ENCODE measurements around the gene MIGA1. TPM values are rescaled to one million over a fixed set of nuclear protein-coding genes. Genes with fewer than 3 reads are reported as not detected.

MIGA1 gene
- total and polyA plus RNA-seq, 10 of the 15 experiments (the other 5 are each of a cell fraction or from before 2014, with no cell fraction given): 1.3 to 7.2 (median 4.2) TPM

DNA sequence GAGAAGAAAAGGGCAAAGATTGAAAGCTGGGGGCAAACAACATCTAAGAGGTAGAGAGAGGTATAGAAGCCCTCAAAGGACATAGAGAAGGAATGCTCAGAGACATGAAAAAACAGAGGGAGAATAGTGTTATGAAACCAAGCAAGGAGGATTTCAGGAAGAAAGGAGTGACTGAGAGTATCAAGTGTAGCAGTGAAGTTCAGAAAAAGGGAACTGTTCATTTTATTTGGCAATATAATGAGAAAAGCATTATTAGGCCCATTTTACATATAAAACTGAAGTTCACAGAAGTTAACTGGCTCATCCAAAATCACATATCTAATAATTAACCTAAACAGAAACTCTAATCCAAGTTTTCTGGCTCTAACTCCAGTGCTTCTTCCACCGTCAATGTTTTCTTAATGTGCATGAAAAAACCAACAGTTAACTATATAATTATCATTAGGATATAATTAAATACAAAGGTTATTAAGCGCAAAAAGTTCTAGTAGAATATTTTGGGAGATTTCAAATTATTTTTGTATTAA is 126.6 kb downstream of the MIGA1 start:
- Histone ChIP-seq H3K9ac (ENCODE audit: control insufficient read depth, insufficient read depth, low read length) (no peak overlapping the region), H3K4me1 (ENCODE audit: control insufficient read depth, insufficient read depth, low read length) (no peaks in the 10 kb centered on the region), H3K27ac (ENCODE audit: control insufficient read depth, insufficient read depth) (no peak overlapping the region), H3K27me3 (replicated peaks in 1 of 2; ENCODE audit: control insufficient read depth in 2 of 2, insufficient read depth in 2 of 2, low read length in 1 of 2) (no peaks in the 10 kb centered on the region), H3K4me2 (ENCODE audit: control insufficient read depth, insufficient read depth) (no peak overlapping the region), H3K9me3 (replicated peaks; ENCODE audit: control insufficient read depth, insufficient read depth, low read length) (no peaks in the 10 kb centered on the region), H3K4me3 (no peak overlapping the region), H3K79me2 (ENCODE audit: control insufficient read depth, insufficient read depth, low read length) (no peaks in the 10 kb centered on the region), H3K36me3 (ENCODE audit: control insufficient read depth in 2 of 2, insufficient read depth in 2 of 2, low read length in 1 of 2) (no peaks in the 10 kb centered on the region), H4K20me1 (ENCODE audit: control insufficient read depth, insufficient read depth) (no peaks in the 10 kb centered on the region), H2AFZ (ENCODE audit: control insufficient read depth, low read depth, low read length) (no peak overlapping the region)
- DNase-seq (ENCODE audit: low read depth, low spot score) (no peak), ATAC-seq (no peak), FAIRE-seq (no peak)
- RAD21 ChIA-PET (ENCODE audit: unreplicated experiment): no interaction called here
- no peak for TF ChIP-seq TARDBP (IDR thresholded peaks at IDR 0.05; ENCODE audit: borderline replicate concordance)
- TF ChIP-seq DPF2 (IDR thresholded peaks at IDR 0.05): no peak
- no peak for TF ChIP-seq HDGF (IDR thresholded peaks at IDR 0.05)
- TF ChIP-seq PAX8 (IDR thresholded peaks at IDR 0.05): no peak
- no peak for TF ChIP-seq CREM (IDR thresholded peaks at IDR 0.05; ENCODE audit: low read depth)
- TF ChIP-seq NBN (IDR thresholded peaks at IDR 0.05): no peak
- no peak for TF ChIP-seq FOXK2 (IDR thresholded peaks at IDR 0.05)
- CTCF ChIA-PET: interaction anchor here (0.6 to 1.5 kb wide), 2 partner anchors 208 to 571 kb away, joined by 4 to 6 read pairs; no protein-coding TSS in a partner anchor
- 64% methylated on average over 2 of the region's 2 CpGs for WGBS (ENCODE audit: insufficient coverage, insufficient replicate concordance, low lambda C conversion rate, missing lambda C conversion rate)
- in situ Hi-C loops (cut with MboI): loop anchor here (10.0 kb wide), 1 partner anchor 761 kb away; no protein-coding TSS in a partner anchor
- SMC1A ChIA-PET (ENCODE audit: uncharacterized antibody, unreplicated experiment): no interaction called here
- intact Hi-C loops (cut with micrococcal nuclease; ENCODE audit: unreplicated experiment): loop anchor here (10.0 kb wide), 2 partner anchors 361 to 761 kb away; no protein-coding TSS in a partner anchor
- BruUV-seq (replicated peaks): no TSS peak
- POLR2A ChIA-PET: no interaction called here

DNA sequence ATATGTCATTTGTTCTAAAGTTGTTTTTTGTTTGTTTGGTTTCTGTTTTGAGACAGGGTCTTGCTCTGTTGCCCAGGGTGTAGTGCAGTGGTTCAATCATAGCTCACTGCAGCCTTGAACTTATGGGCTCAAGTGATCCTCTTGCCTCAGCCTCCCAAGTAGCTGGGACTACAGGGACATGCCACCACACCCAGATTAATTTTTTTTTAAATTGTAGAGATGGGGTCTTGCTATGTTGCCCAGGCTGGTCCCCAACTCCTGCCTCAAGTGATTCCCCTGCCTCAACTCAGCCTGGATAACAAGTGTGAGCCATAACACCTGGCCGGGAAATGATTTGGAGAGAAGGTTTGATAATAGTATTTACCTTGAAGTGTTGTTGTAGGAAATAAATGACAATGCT is 127.2 kb downstream of the MIGA1 start:
- no peaks in the 10 kb centered on the region for H3K36me3 ChIP-seq (ENCODE audit: control insufficient read depth in 2 of 2, insufficient read depth in 2 of 2, low read length in 1 of 2)
- no peaks in the 10 kb centered on the region for H3K4me1 ChIP-seq (ENCODE audit: control insufficient read depth, insufficient read depth, low read length)
- no peaks in the 10 kb centered on the region for H3K79me2 ChIP-seq (ENCODE audit: control insufficient read depth, insufficient read depth, low read length)
- ChIA-PET POLR2A (no interaction called here), RAD21 (ENCODE audit: unreplicated experiment) (no interaction called here), CTCF (no interaction called here), SMC1A (ENCODE audit: uncharacterized antibody, unreplicated experiment) (no interaction called here)
- H4K20me1 ChIP-seq (ENCODE audit: control insufficient read depth, insufficient read depth): no peaks in the 10 kb centered on the region
- no peak overlapping the region for H3K9ac ChIP-seq (ENCODE audit: control insufficient read depth, insufficient read depth, low read length)
- TF ChIP-seq FOXM1 (IDR thresholded peaks at IDR 0.05; ENCODE audit: low read depth, low read length) (no peak), HDAC2 (IDR thresholded peaks at IDR 0.05) (no peak), RUNX3 (IDR thresholded peaks at IDR 0.05; ENCODE audit: low read length) (no peak), RELA (IDR thresholded peaks at IDR 0.05; ENCODE audit: borderline replicate concordance, partially characterized antibody) (no peak)
- TF ChIP-seq, protein P1, sequence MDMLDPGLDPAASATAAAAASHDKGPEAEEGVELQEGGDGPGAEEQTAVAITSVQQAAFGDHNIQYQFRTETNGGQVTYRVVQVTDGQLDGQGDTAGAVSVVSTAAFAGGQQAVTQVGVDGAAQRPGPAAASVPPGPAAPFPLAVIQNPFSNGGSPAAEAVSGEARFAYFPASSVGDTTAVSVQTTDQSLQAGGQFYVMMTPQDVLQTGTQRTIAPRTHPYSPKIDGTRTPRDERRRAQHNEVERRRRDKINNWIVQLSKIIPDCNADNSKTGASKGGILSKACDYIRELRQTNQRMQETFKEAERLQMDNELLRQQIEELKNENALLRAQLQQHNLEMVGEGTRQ (IDR thresholded peaks at IDR 0.05; ENCODE audit: borderline replicate concordance, low read depth, low read length): no peak
- no peak for DNase-seq (ENCODE audit: low read depth, low spot score)
- H3K4me3 ChIP-seq: no peak overlapping the region
- H3K9me3 ChIP-seq (replicated peaks; ENCODE audit: control insufficient read depth, insufficient read depth, low read length): no peaks in the 10 kb centered on the region
- intact Hi-C loops (cut with micrococcal nuclease; ENCODE audit: unreplicated experiment) (loop anchor here (10.0 kb wide), 2 partner anchors 362 to 762 kb away; no protein-coding TSS in a partner anchor), in situ Hi-C loops (cut with MboI) (loop anchor here (10.0 kb wide), 1 partner anchor 762 kb away; no protein-coding TSS in a partner anchor)
- no peak for ATAC-seq
- no peak for FAIRE-seq
- no peak overlapping the region for H2AFZ ChIP-seq (ENCODE audit: control insufficient read depth, low read depth, low read length)
- no peak overlapping the region for H3K4me2 ChIP-seq (ENCODE audit: control insufficient read depth, insufficient read depth)
- no peaks in the 10 kb centered on the region for H3K27me3 ChIP-seq (replicated peaks in 1 of 2; ENCODE audit: control insufficient read depth in 2 of 2, insufficient read depth in 2 of 2, low read length in 1 of 2)
- no TSS peak for BruUV-seq (replicated peaks)
- H3K27ac ChIP-seq (ENCODE audit: control insufficient read depth, insufficient read depth): no peak overlapping the region
- 43% methylated on average over 1 of the region's 1 CpG for WGBS (ENCODE audit: insufficient coverage, insufficient replicate concordance, low lambda C conversion rate, missing lambda C conversion rate)

Measured in GM12878 (cell line).